AG10803 (cell line): ENCODE measurements around the gene LSAMP.
A peak's percentile ranks its signal among the peaks of the same experiment; 100 is the strongest.

Source experiments
- DNase-seq: peaks from one replicate; pipeline ENCODE4 v3.0.0; 2010; ENCODE audit warnings: low read depth
- H3K4me3 ChIP-seq: 2 replicates; pipeline ENCODE4 v1.5.1; 2011; ENCODE audit warnings: mild to moderate bottlenecking, low read length, control low read depth
- TF ChIP-seq, protein P1 (sequence below): conservative IDR thresholded peaks from 2 replicates; pipeline ENCODE4 v1.5.1; 2011; ENCODE audit warnings: mild to moderate bottlenecking, low read length, control low read depth, inconsistent platforms

Gene LSAMP

DNA sequence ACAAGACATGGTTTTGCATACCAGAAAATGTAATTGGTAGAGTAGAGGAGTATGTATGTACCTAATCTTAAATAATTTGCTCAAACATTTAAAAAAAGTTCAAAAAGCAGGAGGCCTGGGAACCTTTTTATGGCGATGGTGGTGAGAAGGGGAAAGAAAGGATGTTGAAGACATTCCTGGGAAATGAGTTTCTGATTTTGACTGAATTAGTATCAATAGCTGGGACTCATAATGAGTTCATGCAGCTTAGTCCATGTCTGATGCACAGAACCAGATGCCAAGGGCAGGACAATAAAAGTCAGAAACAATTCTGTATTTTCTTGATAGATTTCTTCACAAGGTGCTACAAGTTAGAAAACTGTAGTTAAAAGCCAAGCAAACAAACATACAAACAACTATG, 426.6 kb downstream of the LSAMP start:
- TF ChIP-seq, protein P1, sequence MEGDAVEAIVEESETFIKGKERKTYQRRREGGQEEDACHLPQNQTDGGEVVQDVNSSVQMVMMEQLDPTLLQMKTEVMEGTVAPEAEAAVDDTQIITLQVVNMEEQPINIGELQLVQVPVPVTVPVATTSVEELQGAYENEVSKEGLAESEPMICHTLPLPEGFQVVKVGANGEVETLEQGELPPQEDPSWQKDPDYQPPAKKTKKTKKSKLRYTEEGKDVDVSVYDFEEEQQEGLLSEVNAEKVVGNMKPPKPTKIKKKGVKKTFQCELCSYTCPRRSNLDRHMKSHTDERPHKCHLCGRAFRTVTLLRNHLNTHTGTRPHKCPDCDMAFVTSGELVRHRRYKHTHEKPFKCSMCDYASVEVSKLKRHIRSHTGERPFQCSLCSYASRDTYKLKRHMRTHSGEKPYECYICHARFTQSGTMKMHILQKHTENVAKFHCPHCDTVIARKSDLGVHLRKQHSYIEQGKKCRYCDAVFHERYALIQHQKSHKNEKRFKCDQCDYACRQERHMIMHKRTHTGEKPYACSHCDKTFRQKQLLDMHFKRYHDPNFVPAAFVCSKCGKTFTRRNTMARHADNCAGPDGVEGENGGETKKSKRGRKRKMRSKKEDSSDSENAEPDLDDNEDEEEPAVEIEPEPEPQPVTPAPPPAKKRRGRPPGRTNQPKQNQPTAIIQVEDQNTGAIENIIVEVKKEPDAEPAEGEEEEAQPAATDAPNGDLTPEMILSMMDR, result no peak
- DNase-seq, result peak; percentile 62

DNA sequence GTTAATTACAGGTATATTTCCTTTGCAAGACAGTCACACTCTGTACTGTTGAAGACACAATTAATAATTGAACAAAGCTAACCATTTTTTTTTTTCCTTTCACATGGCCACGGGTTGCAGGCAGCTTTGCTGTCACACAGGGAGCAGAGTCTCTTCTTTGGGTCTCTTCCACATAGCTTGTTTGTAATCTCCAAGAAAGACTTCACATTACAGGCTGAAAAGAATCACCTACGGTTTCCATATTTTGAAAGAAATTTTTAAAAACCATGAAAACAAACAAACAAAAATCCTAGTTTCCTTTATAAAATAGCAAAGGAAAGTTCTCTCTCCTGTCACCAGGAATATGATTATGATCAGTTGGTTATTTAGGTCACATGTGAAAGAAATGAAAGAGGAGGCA, 429.4 kb downstream of the LSAMP start:
- DNase-seq, result no peak
- H3K4me3 ChIP-seq, result no peak overlapping the region
- TF ChIP-seq, protein P1, result no peak

More for the DNA sequence above, 426.6 kb downstream of the LSAMP start:
- no peak overlapping the region for H3K4me3 ChIP-seq

DNA sequence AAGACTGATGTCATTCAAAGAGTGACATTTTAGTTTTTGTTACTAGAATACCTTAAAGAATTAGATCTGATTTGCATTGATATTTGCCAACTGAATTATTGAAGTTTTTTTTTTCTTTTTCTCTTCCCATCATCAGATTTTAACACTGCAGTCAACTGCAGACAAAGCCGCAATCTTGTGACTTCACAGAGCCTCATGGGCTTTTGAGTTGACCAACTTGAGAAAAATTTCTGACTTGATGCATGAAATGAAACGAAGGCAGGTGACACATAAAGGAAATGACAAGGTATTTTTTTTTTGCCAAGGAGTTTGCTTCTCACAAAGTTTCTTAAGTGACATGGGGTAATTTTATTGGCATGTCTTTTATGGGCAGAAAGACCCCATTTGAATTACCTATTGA, 438.3 kb downstream of the LSAMP start:
- TF ChIP-seq, protein P1, result no peak
- H3K4me3 ChIP-seq, result no peak overlapping the region
- DNase-seq, result no peak

DNA sequence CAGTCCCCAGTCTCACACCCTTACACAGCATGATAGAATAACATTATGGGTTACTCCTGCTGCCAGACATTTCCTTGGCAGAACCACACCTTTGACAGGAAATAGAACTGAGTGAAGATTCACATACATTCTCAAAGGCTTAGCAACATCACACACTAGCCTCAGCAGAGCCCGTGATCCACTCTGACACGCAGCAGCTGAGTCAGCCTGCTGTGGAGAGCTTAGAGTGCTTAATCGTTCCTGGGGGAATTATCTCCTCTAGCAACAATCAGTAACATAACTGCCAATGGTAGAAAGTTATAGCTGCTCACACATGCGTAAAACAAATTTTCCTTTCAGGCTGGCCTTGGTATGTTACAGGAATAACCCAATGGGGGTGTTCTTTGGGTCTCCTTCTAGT, 439.9 kb downstream of the LSAMP start:
- peak; percentile 99 for DNase-seq
- H3K4me3 ChIP-seq, result no peak overlapping the region
- TF ChIP-seq, protein P1, result no peak

DNA sequence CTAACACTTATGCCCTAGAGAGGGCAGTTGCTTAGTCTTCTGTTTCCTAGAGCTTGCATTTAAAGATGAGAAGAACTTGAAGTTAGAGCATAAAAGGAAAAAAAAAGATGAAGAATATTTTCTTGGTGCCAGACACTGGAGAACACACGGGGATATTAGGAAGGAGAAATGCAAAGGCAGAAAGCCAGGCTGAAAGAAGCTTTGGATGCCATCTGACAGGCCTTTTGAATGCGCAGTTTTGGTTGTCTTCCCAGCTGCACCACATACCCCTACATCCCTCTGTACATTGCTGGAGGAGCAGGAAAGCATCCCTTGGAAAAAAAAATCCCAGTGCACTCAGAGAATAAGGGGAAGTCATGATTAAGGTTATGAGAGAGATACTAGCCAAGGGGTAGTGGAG, 443.1 kb downstream of the LSAMP start:
- H3K4me3 ChIP-seq, result no peak overlapping the region
- no peak for DNase-seq
- TF ChIP-seq, protein P1, result no peak

DNA sequence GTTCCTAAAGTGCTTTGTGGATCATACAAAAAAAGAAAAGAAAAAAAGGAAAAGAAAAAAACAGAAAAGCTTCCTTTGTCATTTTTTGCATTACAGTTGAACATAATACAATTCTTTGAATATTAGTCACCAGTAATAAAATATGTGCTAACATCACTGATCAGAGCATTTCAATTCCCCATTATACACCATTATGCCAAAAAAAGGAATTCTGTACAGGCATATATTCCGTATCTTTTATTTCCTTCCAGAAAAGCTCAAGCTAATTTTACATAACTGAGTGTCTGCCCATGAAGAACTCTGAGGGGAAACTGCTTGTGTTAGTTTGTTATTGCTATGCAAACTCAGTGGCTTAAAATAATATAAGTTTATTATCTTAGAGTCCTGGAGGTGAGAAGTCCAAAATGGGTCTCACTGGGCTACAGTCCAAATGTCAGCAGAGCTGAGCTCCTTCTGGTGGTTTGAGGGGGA, 444.1 kb downstream of the LSAMP start:
- H3K4me3 ChIP-seq, result no peak overlapping the region
- DNase-seq, result peak; percentile 57
- TF ChIP-seq, protein P1, result no peak

DNA sequence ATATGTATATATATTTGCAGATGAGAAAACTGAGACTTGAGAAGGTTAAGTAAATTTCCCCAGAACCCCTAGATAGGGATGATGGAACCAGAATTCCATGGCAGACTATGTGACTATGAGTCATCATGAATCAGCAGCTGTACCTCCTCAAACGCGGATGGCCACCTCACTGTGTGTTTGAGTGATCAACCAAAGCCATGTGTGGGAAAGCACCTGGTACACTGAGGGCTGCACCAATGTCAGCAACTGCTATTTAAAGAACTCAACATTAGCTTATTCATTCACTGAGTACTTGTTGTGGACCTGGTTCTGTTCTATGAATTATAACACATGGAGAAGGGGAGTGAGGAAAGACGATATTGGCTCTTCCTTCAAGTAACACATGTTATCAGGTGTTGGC, 445.0 kb downstream of the LSAMP start:
- peak; percentile 86 for DNase-seq
- TF ChIP-seq, protein P1, result no peak
- no peak overlapping the region for H3K4me3 ChIP-seq
